Measurements from ENCODE around the gene PTPN6.

The PTPN6 gene

DNA sequence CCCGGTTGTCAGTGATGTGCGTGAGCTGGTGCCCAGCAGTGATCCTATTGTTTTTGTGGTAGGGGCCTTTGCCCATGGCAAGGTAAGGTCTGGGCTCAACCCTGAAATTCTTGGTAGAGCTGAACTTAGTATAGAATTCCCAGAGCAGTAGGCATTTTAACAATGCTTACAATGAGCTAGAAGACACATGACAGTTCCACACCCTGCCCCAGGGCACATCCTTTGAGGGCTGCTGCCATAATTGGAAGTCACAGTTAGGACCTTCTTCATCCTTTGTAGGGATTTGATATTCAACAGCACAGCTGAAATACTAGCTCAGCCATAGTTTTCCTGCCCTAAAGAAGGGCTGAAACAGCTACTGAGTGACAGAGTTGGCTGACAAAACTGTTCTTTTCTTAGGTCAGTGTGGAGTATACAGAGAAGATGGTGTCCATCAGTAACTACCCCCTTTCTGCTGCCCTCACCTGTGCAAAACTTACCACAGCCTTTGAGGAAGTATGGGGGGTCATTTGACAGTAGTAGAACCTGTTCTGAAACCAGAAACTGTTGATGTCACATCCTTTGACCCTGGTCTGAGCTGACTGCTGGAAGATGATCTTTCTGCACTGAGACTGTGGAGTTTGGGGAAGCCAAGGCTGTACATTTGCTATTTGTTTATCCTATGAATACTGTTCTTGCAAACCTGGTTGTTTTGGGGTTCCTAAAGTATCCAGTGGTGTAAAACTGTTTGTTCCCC, 24.3 kb downstream of the PTPN6 start:
- DNase-seq = no peak

DNA sequence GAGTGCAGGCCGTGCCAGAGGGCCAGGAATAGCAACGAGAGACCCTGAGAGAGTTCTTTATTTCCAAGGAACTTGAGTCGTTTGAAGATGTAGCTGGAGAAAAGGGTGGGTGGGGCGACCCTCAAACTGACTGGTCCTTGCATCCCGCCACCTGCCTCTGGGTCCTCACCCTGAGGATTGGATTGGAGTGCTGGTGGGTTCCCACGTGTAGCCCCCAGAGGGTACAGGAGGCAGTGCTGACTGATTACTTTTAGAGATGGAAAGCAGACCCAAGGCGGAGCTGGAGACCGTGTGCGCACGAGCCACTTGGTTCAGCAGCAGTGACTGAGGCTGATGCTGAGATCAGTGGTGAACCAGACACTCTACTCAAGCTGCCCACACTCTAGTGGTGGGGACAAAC, 26.5 kb downstream of the PTPN6 start:
- no peak for DNase-seq

DNA sequence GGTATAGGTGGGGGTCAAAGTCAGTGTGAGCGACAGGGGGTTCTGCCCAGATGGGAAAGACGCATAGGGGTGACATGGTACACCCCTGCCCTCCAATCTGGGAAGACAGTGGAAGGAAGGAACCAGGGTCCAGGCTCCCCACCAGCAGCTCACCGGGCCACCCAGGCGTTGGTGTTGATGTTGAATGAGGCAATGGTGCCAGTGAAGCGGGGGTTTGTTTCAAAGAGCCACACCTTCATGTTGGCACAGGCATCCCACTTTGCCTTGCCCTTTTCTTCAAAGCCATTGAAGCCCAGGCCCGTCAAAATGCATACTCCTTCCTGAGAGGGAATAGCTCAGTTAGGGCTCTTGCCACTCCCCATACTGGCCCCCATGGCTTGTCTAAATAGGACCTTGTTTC, 27.0 kb downstream of the PTPN6 start:
- no peak for DNase-seq

DNA sequence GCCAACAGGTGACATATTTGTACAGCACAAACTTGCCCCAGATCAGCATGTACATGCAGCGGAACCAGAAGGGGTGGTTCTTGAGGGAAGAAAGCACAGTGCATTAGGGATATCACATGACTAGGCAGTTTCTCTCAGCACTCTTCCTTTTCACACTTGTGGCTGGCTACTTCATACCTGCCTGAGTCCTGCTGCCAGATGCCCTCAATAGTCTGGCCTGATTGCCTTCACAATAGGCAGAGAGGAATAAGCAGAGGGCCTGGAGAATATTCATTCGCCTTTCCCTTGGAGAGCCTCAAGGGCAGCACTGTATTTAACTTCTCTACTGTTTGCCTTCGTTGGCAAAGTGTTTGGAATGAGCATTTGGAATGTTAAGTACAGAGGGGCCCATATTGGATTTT, 27.5 kb downstream of the PTPN6 start:
- no peak for DNase-seq

DNA sequence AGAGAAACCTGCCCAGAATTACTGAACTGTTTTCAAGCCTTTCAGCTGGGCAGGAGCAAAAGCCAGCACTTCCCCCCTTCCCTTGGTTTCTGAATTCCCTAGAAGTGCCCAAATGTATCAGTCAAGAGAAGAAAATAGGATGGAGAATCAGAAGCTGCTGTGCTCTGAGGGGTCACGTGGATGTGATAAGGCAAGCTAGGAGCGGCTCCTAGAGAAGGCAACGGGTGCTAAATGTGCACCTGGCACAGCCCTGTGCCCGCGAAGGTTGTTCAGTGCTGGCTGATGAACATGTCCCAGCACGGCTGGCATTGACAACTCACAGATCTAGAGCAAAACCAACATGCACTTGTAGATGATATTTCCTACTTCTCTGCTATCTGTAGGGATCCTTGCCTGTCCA, 27.9 kb downstream of the PTPN6 start:
- DNase-seq = no peak

DNA sequence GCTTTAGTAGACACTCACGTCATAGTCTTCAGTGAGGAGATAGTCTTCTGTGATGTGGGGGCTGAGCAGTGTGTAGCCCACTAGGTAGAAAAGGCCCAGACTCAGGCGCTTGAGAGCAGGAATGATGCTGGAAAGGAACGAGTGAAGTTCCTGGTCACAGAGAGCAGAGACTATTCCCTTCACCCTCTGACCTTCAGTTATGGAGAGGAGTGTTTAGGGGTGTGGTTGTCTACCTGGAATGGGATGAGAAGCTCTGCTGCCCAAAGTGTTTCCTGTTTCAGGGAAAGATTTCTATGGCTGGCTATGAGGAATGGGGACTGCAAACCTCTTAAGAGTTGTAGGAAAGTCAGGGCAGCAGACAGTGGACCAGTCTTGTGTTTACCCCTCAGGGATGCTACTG, 28.3 kb downstream of the PTPN6 start:
- DNase-seq = no peak

DNA sequence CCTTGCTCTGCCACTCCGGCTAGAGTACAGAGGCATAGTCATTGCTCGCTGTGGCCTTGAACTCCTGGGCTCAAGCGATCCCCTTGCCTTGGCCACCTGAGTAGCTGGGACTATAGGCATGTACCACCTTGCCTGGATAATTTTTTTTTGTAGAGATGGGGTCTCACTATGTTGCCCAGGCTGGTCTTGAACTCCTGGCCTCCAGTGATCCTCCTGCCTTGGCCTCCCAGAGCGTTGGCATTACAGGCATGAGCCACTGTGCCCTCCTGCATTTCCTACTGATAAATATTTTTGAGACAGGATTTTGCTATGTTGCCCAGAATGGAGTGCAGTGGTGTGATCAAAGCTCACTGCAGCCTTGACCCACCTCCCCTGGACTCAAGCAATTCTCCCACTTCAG, 28.9 kb downstream of the PTPN6 start:
- no peak for DNase-seq

DNA sequence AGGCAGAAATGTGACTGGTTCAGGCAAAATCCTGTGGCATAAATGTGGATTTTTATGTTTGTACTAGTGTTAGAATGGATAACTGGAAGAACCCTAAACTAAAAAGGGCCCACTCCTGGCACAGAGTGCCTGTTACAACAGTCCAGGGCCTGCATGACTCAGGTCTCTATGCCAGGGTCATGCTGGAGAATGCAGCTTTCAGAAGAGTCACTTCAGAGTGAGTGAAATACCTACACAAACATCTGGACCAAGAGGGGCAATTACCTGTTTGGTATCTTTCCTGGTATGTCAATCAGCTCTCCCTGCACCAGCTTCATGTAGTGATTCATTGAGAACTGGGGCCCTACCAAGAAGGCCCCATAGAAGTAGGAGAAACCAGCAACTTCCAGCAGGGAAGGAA, 29.6 kb downstream of the PTPN6 start:
- no peak for DNase-seq

DNA sequence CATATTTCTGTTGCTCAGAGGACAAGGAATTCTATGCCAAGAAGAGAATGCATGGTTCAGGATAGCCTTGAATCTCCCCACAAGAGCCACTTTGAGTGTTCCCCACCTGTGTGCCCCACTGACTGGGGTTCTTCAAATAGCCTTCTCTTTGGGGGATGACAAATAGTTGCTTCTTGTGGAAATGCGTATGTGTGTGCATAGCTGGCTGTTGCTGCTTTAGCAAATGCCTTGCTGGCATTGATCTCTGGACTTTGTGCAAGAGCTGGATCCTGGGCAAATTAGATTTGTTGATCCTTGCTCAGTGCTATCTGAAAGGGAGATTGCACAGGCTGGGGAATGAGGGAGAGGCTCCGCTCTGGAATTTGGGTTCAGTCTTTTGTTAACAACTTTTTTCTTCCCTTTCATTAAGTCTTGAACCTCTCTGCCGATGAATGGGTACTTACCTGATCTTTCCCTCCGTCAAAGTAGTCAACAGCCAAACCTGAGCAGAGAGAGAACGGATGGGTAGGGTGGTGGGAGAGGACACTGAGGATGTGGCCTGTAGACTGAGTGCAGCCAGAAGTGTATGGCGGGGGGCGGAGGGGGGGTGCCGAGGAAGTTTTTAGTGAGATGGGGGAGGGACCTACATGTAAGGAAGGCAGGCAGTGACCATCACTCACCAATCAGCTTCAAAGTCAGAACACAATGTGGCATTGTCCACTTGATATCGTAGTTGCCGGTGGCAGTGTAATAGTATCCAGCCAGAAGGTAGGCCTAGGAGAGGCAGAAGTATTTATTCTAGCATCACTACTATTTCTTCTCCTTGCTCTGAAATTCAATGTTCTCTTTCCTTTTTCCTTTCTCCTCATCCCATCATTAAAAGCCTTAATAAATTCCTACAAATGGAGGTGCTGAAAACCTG, 30.2 kb downstream of the PTPN6 start:
- no peak for DNase-seq

DNA sequence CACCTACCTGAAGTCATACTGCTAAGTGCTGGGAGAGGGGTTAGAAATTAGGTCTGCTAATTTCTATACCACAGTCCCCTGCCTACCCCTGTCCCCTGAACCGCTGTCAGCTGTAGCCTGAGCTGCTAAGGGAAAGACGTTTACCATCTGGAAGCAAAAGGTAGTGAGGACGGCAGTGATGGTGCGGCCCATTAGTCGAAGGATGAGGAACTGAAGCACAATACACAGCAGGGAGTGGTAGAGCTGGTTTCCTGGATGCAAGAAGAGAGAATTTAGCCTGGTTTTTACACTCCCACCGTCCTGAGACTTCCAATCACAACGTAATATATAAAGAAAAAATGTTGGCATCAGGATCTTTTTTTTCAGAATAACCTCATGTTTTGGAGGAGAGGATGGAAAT, 31.4 kb downstream of the PTPN6 start:
- no peak for DNase-seq

DNA sequence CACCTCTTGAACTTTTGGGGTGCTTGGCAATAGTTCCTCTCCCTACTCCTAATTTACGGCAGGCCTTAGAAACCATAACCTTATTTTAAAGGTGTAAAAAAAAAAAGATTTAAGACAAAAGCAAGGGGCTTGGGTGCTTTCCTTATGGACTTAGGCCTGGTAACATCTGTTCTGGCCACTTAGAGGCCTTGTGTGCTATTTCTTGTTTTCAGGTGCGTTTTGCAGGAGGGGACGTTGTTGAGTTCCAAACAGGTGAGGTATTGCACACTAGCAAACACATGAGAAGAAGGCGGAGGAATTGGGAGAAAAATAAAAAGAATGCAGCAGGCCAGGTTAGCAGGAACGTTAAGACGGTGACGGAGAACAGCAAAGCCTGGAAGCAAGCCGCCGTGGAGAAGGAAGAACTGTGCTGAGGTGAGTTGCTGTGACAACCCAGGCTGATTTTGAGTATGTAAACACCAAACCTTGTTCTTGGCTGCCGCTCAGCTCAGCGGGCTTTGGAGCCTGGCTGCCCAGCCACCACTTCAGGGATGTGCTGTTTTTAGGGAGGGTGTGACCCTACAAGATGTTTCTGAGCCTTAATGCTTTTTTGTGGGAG, 36.9 kb downstream of the PTPN6 start:
- no peak for DNase-seq

DNA sequence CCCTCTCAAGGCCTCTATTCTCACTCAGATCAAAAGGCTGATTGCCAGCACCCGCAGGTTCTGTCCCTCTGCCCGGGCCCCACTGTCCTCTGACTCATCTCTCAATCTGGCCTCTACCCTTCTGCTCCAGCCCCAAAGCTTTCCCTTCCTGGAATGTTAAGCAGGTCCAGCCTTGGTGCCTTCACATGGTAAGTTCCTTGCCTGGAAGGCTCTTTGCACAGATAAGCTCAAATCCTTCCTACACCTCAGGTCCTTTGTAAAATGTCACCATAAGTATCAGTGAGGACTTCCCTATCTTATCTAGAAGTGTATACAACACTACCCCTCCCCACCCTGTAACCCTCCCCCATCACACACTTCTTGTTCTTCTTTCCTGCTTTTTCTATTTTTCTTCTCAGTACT, 44.9 kb downstream of the PTPN6 start:
- DNase-seq = no peak

DNA sequence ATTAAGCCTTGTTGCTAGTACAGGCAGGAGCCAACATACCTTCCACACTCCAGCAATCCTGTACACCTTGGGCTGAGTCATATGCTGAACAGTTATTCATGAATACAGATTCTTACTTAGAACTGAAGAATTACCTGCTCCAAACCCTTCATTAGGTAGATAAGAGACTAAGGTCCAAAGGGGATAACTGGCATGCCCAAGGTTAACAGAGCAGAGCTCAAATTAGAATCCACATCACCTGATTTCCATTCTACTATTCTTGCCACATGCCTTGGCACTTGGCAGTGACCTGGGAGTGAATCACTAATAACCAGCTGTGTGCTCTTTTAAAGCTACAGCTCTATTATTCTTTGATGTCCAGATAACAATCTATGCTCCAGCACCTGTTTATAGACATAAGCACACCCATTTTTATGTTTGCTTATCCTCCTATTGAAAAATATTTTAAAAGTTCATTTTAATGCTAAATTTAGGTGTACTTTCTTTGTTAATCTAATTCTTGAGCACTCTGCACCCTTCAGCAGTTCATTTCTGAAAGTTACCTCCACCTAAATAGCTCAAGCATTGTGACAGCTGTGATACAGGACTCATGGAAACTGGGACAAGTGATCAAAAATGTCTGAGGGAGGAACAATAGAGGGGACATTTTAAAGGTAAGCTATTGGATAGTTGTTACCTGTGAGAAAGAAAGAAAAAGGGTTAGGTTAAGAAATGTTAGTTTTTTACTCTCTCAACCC, 47.7 kb downstream of the PTPN6 start:
- no peak for DNase-seq

DNA sequence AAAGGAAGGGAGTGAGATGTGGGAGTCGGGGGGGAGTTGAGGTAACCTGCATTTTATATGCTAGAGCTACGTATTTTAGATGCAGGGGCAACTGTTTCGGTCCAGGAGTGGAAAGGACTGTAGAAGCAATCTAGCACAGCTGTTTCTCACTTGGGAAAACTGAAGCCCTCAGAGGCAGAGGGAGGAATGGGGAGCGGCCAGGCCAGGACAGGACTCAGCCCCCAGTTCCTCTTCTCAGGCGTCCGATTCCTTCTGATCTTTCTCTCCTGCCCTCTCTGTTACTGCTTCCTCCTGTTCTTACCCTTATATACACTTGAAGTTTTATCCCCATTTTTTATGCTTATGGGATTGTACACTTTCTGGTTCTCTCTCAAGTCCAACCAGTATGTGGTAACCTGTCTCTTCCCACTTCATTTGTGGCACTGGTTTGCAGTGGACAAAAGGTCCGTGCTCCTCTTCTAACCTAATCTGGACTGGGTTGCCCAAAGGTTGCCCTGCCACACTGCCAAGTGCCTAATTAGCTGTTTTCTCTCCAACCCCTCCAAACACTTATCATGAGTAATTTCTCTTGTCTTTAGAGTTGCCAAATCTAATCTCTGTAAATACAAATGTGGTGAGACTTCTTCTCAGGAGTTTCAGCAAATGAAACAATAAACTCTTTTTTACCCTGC, 50.9 kb downstream of the PTPN6 start:
- no peak for DNase-seq

DNA sequence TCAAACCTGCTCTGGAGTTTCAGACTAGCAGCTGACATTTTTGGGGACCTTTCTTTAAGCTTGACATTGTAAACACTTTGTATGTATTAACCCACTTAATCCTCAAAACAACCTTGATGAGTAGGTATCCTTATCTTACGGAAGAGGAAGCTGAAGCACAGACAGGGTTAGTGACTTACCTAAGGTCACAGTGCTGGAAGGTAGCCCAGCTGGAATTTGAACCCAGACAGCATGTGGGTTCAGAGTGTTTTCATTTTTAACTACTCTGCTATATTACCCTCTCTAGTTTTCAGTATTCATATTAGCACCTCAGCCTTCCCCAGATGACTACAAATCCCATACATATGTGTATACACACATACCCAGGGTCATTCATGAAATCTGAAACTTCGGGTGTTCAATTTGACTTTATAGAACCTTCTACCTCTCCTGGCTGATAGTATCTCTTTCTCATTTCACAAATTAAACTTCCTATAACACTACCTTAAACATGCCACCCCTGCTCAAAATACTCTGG, 53.2 kb downstream of the PTPN6 start:
- DNase-seq = no peak

DNA sequence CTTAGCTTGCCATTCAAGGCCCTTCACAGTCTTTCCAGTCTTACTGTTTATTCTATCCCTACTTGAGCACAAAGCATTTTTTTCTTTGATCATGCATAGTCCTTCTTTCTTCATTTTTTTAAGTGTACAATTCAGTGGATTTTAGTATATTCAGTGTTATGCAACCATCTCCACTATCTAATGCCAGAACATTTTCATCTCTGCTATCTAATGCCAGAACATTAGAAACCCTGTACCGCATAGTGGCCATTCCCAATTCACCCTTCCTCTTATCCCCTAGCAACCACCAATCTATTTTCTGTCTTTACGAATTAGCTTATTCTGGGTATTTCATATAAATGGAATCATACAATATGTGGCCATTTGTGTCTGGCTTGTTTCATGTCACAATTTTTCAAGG, 53.7 kb downstream of the PTPN6 start:
- no peak for DNase-seq

DNA sequence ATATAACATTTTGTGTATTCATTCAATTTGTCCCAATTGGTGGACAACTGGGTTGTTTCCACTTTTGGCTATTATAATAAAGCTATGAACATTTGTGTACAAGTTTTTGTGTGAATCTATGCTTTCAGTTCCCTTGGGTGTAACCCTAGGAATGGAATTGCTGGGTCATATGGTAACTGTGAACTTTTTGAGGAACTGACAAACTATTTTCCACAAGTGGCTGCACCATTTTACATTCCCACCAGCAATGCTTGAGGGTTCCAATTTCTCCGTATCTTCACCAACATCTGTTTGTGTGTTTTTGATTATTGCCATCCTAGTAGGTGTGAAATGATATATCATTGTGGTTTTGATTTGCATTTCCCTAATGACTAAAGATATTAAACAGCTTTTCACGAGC, 54.2 kb downstream of the PTPN6 start:
- DNase-seq = no peak

DNA sequence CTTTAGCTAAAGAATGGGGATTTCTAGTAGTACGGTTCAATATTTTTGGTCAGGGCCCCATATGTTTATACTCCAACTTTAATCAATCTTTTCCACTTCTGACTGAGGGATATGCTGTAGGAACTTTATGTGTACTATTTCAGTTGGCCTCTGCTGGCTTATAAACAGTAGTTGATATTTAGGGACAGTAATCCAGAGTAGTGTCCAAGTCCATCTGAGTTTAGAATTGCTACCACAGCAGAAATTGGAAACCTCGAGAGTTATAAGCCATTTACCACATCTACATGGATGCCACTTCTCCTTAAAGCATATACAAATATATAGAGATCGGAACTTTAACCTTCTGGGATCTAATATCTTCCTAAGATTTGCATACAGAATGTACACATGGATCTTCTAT, 55.5 kb downstream of the PTPN6 start:
- no peak for DNase-seq

DNA sequence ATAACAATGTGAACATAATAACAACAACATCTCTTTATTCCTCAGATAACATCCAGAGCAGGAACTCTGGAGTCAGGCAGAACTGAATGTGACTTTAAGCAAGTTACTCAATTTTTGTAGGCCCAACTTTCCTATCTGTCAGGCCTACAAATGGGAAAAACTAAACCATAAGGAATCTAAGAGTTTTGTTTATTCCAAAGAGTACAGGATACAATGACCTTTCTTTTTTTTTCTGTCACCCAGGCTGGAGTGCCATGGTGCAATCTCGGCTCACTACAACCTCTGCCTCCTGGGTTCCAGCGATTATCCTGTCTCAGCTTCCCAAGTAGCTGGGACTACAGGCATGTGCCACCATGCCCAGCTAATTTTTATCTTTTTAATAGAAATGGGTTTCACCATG, 57.7 kb downstream of the PTPN6 start:
- no peak for DNase-seq

DNA sequence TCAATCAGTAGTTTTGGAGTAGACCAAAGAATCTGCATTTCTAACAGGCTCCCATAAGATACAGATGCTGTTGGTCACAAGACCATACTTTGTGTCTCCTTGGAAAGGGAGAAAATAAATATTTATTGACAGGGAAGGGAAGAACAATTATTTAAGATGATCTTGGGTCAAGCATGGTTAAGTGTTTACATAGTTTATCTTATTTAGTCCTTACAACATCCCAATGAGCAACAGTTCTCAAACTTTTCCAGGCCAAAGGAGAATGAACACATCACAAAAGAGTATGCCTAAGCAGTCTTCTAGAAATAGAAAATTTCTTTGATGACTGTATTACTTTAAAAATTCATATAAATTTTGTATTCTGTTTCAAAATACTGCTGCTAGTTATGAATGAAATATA, 58.4 kb downstream of the PTPN6 start:
- no peak for DNase-seq
